Tibial nerve (tissue), 3 donors: ENCODE data around the gene ARSB.

Experiments
- CTCF ChIP-seq, 5 experiments: fragments of 200-600 bp in 3 of 5; fragments of 450-650 bp in 2 of 5; sonication (generic) in 3 of 5; IDR thresholded peaks; one replicate each; pipeline ENCODE4 v1.5.1; 2016 to 2019; ENCODE audit warnings: antibody characterized with exemption in 5 of 5, mild to moderate bottlenecking in 3 of 5, moderate library complexity in 2 of 5
- POLR2A ChIP-seq, 2 donors: fragments of 450-650 bp; IDR thresholded peaks; one replicate each; pipeline ENCODE4 v1.6.1; 2017; ENCODE audit warnings: antibody characterized with exemption in 2 of 2, mild to moderate bottlenecking in 2 of 2, moderate library complexity in 2 of 2

GRCh38 chr5:78805474-78806124 lies 179.5 kb downstream of the ARSB start:
- TF ChIP-seq CTCF (IDR thresholded peaks at IDR 0.05): no peak
- TF ChIP-seq POLR2A (IDR thresholded peaks at IDR 0.05): no peak
